GM19438 (cell line): ENCODE measurements around the gene EMC6.
"Not testable (repeated sequence)": the region's sequence is repeated elsewhere in the genome, so short reads cannot be mapped to it uniquely, and the experiment has no call there.

Experiments used
- ATAC-seq: cut with Tn5 transposase; IDR thresholded peaks from one replicate; pipeline ENCODE4 v1.9.1; 2021; ENCODE audit warnings: low read depth; ENCODE audit not compliant: unreplicated experiment

Gene EMC6

GRCh38 chr17:3679531-3680126 lies 11.0 kb downstream of the EMC6 start:
- no peak for ATAC-seq

- ATAC-seq: no peak
Observed at GRCh38 chr17:3681057-3681456, 12.4 kb downstream of the EMC6 start.

GRCh38 chr17:3681565-3681964 lies 13.0 kb downstream of the EMC6 start:
- ATAC-seq: no peak

- no peak for ATAC-seq
Observed at GRCh38 chr17:3682033-3682432, 13.4 kb downstream of the EMC6 start.

GRCh38 chr17:3683054-3683511 lies 14.5 kb downstream of the EMC6 start:
- no peak for ATAC-seq

DNA sequence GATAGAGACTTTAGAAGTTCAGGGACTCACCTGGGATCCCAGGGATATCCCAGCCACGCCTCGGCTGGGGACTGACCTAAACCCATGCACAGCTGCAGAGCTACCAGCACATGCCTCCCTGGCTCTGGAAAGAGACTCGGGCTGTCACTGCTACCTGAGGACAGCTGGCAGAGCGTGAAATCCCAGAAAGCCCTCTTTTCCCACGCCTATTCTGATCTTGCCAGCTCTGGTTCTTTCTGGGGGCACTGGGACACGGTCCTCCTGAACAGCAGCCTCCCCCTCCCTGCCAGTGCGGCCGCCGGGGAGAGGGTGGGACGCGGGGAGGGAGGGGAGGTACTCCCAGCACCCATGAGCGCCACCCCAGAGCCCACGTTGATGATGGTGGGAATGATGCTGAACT lies 16.6 kb downstream of the EMC6 start:
- no peak for ATAC-seq

DNA sequence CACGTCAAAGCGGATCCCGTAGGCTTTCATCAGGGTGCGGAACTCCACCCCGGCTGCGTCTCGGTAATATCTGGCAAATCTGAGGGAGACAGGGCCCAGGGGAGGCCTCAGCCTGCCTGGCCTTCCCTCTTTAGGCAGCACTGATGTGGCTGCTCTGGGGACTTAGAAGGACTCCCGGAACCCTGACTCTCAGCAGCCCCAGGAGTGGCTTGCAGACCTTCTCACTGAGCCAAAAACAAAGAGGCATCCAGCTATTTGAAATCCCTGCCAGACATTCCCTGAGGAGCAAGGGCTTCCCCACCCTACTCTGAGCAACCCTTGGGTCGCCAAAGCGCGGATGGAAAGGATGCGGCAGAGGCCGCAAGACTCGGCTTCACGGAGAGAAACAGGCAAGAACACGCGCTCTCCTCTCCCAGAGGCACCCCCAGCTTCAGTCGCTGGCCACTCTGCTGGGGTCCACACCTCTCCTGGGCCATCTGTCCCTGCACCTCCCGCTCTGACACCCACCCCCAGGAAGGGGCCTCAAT lies 19.5 kb downstream of the EMC6 start:
- ATAC-seq: no peak

- no peak for ATAC-seq
Observed at GRCh38 chr17:3688852-3689261, 20.2 kb downstream of the EMC6 start.

GRCh38 chr17:3689262-3690093 lies 20.9 kb downstream of the EMC6 start:
- no peak for ATAC-seq

- ATAC-seq: no peak
Observed at GRCh38 chr17:3690094-3690715, 21.6 kb downstream of the EMC6 start.

GRCh38 chr17:3691617-3692067 lies 23.0 kb downstream of the EMC6 start:
- no peak for ATAC-seq

DNA sequence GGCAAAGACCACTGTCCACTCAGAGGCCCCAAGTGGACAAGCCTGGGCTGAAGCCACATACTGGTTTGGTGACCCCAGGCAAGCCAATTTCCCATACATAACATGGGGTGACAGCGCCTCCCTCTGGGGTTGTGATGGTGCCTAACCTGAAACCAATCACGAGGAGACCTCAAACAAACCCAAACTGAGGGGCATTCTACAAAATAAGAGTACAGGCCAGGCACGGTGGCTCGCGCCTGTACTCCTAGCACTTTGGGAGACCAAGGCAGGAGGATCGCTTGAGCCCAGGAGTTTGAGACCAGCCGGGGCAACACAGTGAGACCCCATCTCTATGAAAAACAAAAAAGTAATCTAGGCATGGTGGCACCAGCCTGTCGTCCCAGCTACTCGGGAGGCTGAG lies 23.7 kb downstream of the EMC6 start:
- no peak for ATAC-seq

DNA sequence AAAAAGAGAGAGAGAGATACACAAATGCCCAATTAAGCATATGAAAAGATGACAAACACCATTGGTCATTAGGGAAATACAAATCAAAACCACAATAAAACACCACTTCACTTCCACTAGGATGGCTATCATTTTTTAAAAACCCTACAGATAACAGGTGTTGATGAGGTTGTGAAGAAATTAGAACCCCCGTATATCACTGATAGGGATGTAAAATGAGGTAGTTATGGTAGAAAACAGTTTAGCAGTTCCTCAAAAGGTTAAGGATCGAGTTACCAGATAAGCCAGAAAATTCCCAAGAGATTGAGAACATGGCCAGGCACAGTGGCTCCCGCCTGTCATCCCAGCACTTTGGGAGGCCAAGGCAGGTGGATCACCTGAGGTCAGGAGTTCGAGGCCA lies 24.5 kb downstream of the EMC6 start:
- ATAC-seq: no peak

GRCh38 chr17:3693829-3694231 lies 25.2 kb downstream of the EMC6 start:
- ATAC-seq: no peak

DNA sequence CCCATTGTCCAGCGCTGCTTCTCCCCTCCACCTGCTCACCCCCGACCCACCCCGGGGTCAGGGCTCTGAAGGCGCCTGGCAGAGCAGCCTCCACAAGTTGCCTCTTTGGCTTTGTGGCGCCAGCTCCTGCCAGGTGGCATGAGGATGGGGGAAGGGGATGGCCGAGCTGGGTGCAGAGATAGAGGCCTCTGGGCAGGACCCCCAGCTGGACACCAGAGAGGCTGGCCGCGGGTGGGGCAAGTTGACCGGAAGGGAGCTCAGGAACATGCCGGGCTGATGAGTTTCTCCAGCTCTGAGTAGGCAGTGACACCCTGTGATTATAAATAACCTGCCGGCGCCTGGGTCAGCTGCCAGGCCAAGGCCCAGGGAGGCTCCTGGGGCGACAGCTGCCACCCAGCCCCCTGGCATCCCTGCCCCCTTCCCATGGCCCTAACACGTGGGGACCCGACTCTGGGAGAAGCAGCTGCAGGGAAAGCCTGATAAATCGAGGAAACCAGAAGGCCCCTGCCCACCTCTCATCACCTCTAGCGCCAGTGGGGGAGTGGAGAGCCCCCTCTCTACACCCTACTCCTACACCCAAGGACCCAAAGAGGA lies 26.6 kb downstream of the EMC6 start:
- no peak for ATAC-seq

DNA sequence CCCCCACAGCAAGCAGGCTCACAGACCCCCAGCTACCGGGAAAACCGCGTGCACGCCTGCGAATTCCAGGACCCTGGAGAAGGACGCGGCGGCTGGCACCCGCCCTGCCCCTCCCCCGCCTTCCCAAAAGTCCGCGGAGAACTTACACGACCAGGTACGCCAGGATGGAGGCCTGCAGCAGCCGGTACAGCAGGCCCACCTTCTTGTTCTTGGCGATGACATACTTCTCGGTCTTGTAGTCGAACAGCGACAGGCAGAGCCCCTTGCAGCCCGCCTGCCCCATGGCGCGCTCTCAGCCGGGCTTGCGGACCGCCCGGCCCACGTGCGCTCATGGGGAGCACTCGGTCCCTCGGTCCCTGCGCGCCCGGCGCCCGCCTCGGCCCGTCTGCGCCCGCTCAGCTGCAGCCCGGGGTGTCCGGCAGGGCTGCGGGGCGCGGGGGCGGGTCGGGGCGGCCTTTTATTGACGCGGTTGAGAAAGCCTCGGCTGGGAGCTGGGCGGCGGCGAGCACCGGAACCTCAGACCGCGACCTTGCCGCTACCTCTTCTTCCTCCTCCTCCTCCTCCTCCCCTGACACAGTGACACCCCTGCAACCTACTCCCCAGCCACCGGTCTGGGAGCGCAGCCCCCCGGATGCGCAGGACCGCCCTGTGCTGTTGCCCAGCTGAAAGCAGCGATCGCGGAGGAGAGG lies 27.3 kb downstream of the EMC6 start, which contains the start of gene P2RX5:
TSS of gene P2RX5 (minus strand) at position 433 of the 689 bp plus-strand sequence. CDS start at position 283, 150 bp downstream.
- ATAC-seq: no peak

DNA sequence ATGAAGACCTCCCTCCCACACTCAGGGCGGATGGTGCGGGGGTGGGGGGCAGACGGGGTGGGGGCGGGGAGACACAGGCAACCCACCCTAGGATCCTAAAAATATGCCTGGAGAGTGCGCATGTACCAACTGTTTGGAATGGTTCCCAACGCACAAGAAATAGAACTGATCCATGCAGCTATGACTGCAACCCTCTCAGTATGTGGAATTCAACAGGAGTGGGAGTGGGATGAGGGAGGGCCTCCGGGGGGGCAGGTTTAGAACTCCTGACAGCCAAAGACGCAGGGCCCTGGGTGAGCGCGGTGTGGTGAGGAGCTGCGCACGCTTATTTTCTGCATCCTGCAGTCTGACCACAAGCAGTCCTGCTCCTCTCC lies 28.5 kb downstream of the EMC6 start:
- ATAC-seq: no peak

DNA sequence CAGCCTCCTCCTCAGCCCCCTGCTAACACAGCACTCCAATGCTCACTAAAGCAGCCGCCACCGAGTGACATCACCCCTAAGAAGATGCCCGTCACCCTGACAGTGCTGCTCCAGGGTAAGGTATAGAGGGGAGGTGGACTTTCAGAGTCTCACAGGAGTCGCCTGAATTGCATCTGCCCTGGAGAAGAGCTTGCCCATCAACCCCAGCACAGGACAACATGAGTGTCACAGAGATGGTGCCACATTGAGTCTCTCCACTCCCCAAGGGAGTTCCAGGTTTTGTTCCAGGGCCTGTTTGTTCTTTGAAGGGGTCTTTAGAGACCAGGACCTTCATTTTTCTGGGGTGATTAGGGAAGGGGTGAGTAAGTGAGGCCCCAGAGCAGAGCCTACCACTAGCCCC lies 29.5 kb downstream of the EMC6 start:
- no peak for ATAC-seq

GRCh38 chr17:3699951-3700350 lies 31.3 kb downstream of the EMC6 start:
- no peak for ATAC-seq

- ATAC-seq: not testable (repeated sequence)
Observed at GRCh38 chr17:3702041-3702539, 33.5 kb downstream of the EMC6 start.
